GM18499 (cell line): ENCODE measurements around the gene C20orf202.
"Not testable (repeated sequence)": the region's sequence is repeated elsewhere in the genome, so short reads cannot be mapped to it uniquely, and the experiment has no call there.

Experiments
- ATAC-seq: cut with Tn5 transposase; IDR thresholded peaks from one replicate; pipeline ENCODE4 v1.9.1; 2021; ENCODE audit warnings: moderate number of reproducible peaks; ENCODE audit not compliant: insufficient read depth, unreplicated experiment

The C20orf202 gene

GRCh38 chr20:1206366-1207148 is 3.3 kb downstream of the C20orf202 start:
- ATAC-seq, result no peak

GRCh38 chr20:1207293-1207878 is 4.1 kb downstream of the C20orf202 start:
- no peak for ATAC-seq

- no peak for ATAC-seq
Observed at GRCh38 chr20:1209447-1210387, 6.5 kb downstream of the C20orf202 start.

GRCh38 chr20:1210501-1210900 is 7.2 kb downstream of the C20orf202 start:
- no peak for ATAC-seq

- ATAC-seq, result no peak
Observed at GRCh38 chr20:1212023-1212422, 8.8 kb downstream of the C20orf202 start.

GRCh38 chr20:1212607-1213396 is 9.5 kb downstream of the C20orf202 start:
- no peak for ATAC-seq

GRCh38 chr20:1214838-1215261 is 11.6 kb downstream of the C20orf202 start:
- ATAC-seq, result no peak

GRCh38 chr20:1215386-1216170 is 12.3 kb downstream of the C20orf202 start:
- no peak for ATAC-seq

GRCh38 chr20:1216527-1217427 is 13.5 kb downstream of the C20orf202 start:
- ATAC-seq, result not testable (repeated sequence)

- ATAC-seq, result not testable (repeated sequence)
Observed at GRCh38 chr20:1222750-1223149, 19.5 kb downstream of the C20orf202 start.

GRCh38 chr20:1224205-1224890 is 21.1 kb downstream of the C20orf202 start:
- ATAC-seq, result no peak

GRCh38 chr20:1225263-1225782 is 22.1 kb downstream of the C20orf202 start:
- no peak for ATAC-seq

GRCh38 chr20:1225783-1226654 is 22.8 kb downstream of the C20orf202 start, which contains the start of gene RAD21L1:
Gene RAD21L1, plus strand, starts transcription at chr20:1226044. Its CDS starts 2,410 bp downstream, at chr20:1228454.
- ATAC-seq, result no peak

- ATAC-seq, result no peak
Observed at GRCh38 chr20:1229541-1229940, 26.3 kb downstream of the C20orf202 start.

- ATAC-seq, result no peak
Observed at GRCh38 chr20:1232286-1233111, 29.2 kb downstream of the C20orf202 start.

GRCh38 chr20:1240549-1240948 is 37.3 kb downstream of the C20orf202 start:
- no peak for ATAC-seq
